GM10248 (cell line): ENCODE data around the gene MLANA.

ENCODE experiments used
- CTCF ChIA-PET: fragments of 300-600 bp; sonication (Branson Sonifier 250); formaldehyde crosslinking; extraction: SDS; loops from one replicate; lab custom pipeline; 2021; ENCODE audit warnings: antibody characterized with exemption; lab: Yijun Ruan, JAX
- POLR2A ChIA-PET: fragments of 350-650 bp; sonication (Branson Sonifier 250); formaldehyde crosslinking; extraction: SDS; loops from one replicate; lab custom pipeline; 2020; ENCODE audit warnings: antibody characterized with exemption; lab: Yijun Ruan, JAX
- DNase-seq: peaks from one replicate; pipeline ENCODE4 v3.0.0; 2012; ENCODE audit errors: extremely low spot score
- CTCF ChIP-seq: IDR thresholded peaks from 2 replicates; pipeline ENCODE4 v1.5.1; 2012; ENCODE audit warnings: mild to moderate bottlenecking, low read depth; ENCODE audit errors: extremely low read depth, missing control alignments, control extremely low read depth

MLANA gene

GRCh38 chr9:5951686-5952211 is 61.1 kb downstream of the MLANA start:
- DNase-seq, result no peak
- no peak for TF ChIP-seq CTCF
- POLR2A ChIA-PET, result no interaction called here
- CTCF ChIA-PET, result no interaction called here

GRCh38 chr9:5953743-5954707 is 63.3 kb downstream of the MLANA start:
- TF ChIP-seq CTCF, result no peak
- no peak for DNase-seq
- POLR2A ChIA-PET, result no interaction called here
- CTCF ChIA-PET, result interaction anchor here (0.9 to 1.5 kb wide), 3 partner anchors 26 to 68 kb away, joined by 3 read pairs; no protein-coding TSS in a partner anchor

- CTCF ChIA-PET, result interaction anchor here (0.6 to 2.0 kb wide), 3 partner anchors 8 to 22 kb away, joined by 3 to 6 read pairs (median 3); no protein-coding TSS in a partner anchor
- POLR2A ChIA-PET, result interaction anchor here (0.6 kb wide), 1 partner anchor 51 kb away, joined by 3 read pairs; no protein-coding TSS in a partner anchor
- DNase-seq, result no peak
- TF ChIP-seq CTCF, result no peak
Measured at GRCh38 chr9:5957166-5957565, 66.5 kb downstream of the MLANA start.

- peak; percentile 21 for DNase-seq
- ChIA-PET CTCF (interaction anchor here (0.9 to 1.7 kb wide), 3 partner anchors 20 to 23 kb away, joined by 3 read pairs; no protein-coding TSS in a partner anchor), POLR2A (no interaction called here)
- no peak for TF ChIP-seq CTCF
Measured at GRCh38 chr9:5958273-5958672, 67.6 kb downstream of the MLANA start.
